ENCODE measurements around the gene ZNF862.

The ZNF862 gene

GRCh38 chr7:149811221-149811620 lies 27.0 kb upstream of the ZNF862 start:
- DNase-seq (ENCODE audit: low spot score): no peak

GRCh38 chr7:149811831-149812490 lies 26.2 kb upstream of the ZNF862 start:
- DNase-seq (ENCODE audit: low spot score): no peak

GRCh38 chr7:149813254-149814035 lies 24.7 kb upstream of the ZNF862 start:
- DNase-seq (ENCODE audit: low spot score): no peak

- DNase-seq (ENCODE audit: low spot score): no peak
These were observed 23.7 kb upstream of the ZNF862 start for GRCh38 chr7:149814494-149814893.

- no peak for DNase-seq (ENCODE audit: low spot score)
These were observed 23.1 kb upstream of the ZNF862 start for GRCh38 chr7:149815121-149815520.

- DNase-seq (ENCODE audit: low spot score): no peak
These were observed 22.4 kb upstream of the ZNF862 start for GRCh38 chr7:149815661-149816266.

- DNase-seq (ENCODE audit: low spot score): no peak
These were observed 21.9 kb upstream of the ZNF862 start for GRCh38 chr7:149816267-149816751.

- DNase-seq (ENCODE audit: low spot score): no peak
These were observed 21.4 kb upstream of the ZNF862 start for GRCh38 chr7:149816794-149817193.

GRCh38 chr7:149817301-149817771 lies 20.8 kb upstream of the ZNF862 start:
- no peak for DNase-seq (ENCODE audit: low spot score)

- no peak for DNase-seq (ENCODE audit: low spot score)
These were observed 20.2 kb upstream of the ZNF862 start for GRCh38 chr7:149817836-149818535.

- no peak for DNase-seq (ENCODE audit: low spot score)
These were observed 19.7 kb upstream of the ZNF862 start for GRCh38 chr7:149818536-149818840.

- DNase-seq (ENCODE audit: low spot score): no peak
These were observed 18.8 kb upstream of the ZNF862 start for GRCh38 chr7:149819141-149819960.

GRCh38 chr7:149819961-149820340 lies 18.2 kb upstream of the ZNF862 start:
- DNase-seq (ENCODE audit: low spot score): no peak

GRCh38 chr7:149820622-149821190 lies 17.5 kb upstream of the ZNF862 start:
- no peak for DNase-seq (ENCODE audit: low spot score)

- DNase-seq (ENCODE audit: low spot score): no peak
These were observed 16.7 kb upstream of the ZNF862 start for GRCh38 chr7:149821191-149822148.

GRCh38 chr7:149822353-149822943 lies 15.7 kb upstream of the ZNF862 start:
- no peak for DNase-seq (ENCODE audit: low spot score)

- no peak for DNase-seq (ENCODE audit: low spot score)
These were observed 15.0 kb upstream of the ZNF862 start for GRCh38 chr7:149823191-149823630.

GRCh38 chr7:149823631-149824199 lies 14.5 kb upstream of the ZNF862 start:
- no peak for DNase-seq (ENCODE audit: low spot score)

- DNase-seq (ENCODE audit: low spot score): no peak
These were observed 13.9 kb upstream of the ZNF862 start for GRCh38 chr7:149824301-149824741.

Data from germinal center (tissue), 1 donor.